SJSA1 (cell line): ENCODE measurements around the gene PLCL1. TPM values are rescaled to one million over a fixed set of nuclear protein-coding genes. Genes with fewer than 3 reads are reported as not detected.

Source experiments
- DNase-seq, 2 experiments: peaks; one replicate each; pipeline ENCODE4 v3.0.0-alpha.2; 2015 to 2020; ENCODE audit warnings: low spot score in 2 of 2, low read depth in 1 of 2
- H3K27ac ChIP-seq: fragments of 250-450 bp; sonication (Bioruptor Pico); 2 replicates; pipeline ENCODE4 v1.5.1; 2020; ENCODE audit warnings: mild to moderate bottlenecking, moderate library complexity
- H3K27me3 ChIP-seq: fragments of 250-450 bp; sonication (Bioruptor Pico); replicated peaks from 2 replicates; pipeline ENCODE4 v1.5.1; 2020; ENCODE audit warnings: mild to moderate bottlenecking, moderate library complexity
- H3K36me3 ChIP-seq: fragments of 250-450 bp; sonication (Bioruptor Pico); 2 replicates; pipeline ENCODE4 v1.5.1; 2020; ENCODE audit warnings: mild to moderate bottlenecking
- H3K4me1 ChIP-seq: fragments of 250-450 bp; sonication (Bioruptor Pico); replicated peaks from 2 replicates; pipeline ENCODE4 v1.6.1; 2021; ENCODE audit warnings: mild to moderate bottlenecking
- H3K4me3 ChIP-seq: fragments of 250-450 bp; sonication (Bioruptor Pico); 2 replicates; pipeline ENCODE4 v1.5.1; 2020; ENCODE audit warnings: mild to moderate bottlenecking
- H3K9me3 ChIP-seq: fragments of 250-450 bp; sonication (Bioruptor Pico); replicated peaks from 2 replicates; pipeline ENCODE4 v1.5.1; 2020; ENCODE audit warnings: mild to moderate bottlenecking
- total RNA-seq: library from RNA; depleted of rRNA; stranded (reverse); fragments of >200 nt; shearing (Covaris generic); gene quantifications from 2 replicates; pipeline ENCODE4 v1.2.3, GENCODE V29; 2014

PLCL1 gene
- total RNA-seq, 1 experiment from 2014 or later = 0.03 TPM

GRCh38 chr2:197990356-197990755, 186.0 kb downstream of the PLCL1 start:
- H3K4me3 ChIP-seq = no peak overlapping the region
- no peak overlapping the region for H3K27ac ChIP-seq
- H3K36me3 ChIP-seq = no peaks in the 10 kb centered on the region
- H3K27me3 ChIP-seq = no peaks in the 10 kb centered on the region
- no peak for DNase-seq
- H3K9me3 ChIP-seq = no peaks in the 10 kb centered on the region
- H3K4me1 ChIP-seq = no peaks in the 10 kb centered on the region

- no peaks in the 10 kb centered on the region for H3K4me1 ChIP-seq
- H3K4me3 ChIP-seq = no peak overlapping the region
- H3K36me3 ChIP-seq = no peaks in the 10 kb centered on the region
- no peaks in the 10 kb centered on the region for H3K9me3 ChIP-seq
- DNase-seq = no peak
- no peaks in the 10 kb centered on the region for H3K27me3 ChIP-seq
- H3K27ac ChIP-seq = no peak overlapping the region
Observed at GRCh38 chr2:197992482-197993133, 188.2 kb downstream of the PLCL1 start.

DNA sequence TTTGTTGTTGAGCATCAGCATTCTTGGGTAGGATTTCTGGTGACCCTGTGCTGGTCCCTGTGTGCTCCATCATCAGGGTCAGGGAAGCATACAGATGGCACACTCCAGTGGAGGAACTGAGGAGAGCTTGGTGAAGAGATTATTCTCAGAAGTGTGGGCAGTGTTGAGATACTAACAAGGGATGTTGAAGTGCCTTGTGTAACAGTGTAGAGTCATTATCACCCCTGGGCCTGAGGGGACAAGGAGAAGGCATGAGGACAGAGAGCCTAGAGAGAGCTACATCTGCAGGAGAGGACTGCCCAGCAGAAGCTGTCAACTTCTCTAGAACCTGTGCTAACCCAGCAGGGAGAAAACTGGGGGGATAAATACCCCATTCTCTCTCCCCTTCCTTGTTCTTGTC, 189.0 kb downstream of the PLCL1 start:
- no peaks in the 10 kb centered on the region for H3K4me1 ChIP-seq
- no peak overlapping the region for H3K27ac ChIP-seq
- no peaks in the 10 kb centered on the region for H3K36me3 ChIP-seq
- no peak for DNase-seq
- no peaks in the 10 kb centered on the region for H3K27me3 ChIP-seq
- no peak overlapping the region for H3K4me3 ChIP-seq
- no peaks in the 10 kb centered on the region for H3K9me3 ChIP-seq

DNA sequence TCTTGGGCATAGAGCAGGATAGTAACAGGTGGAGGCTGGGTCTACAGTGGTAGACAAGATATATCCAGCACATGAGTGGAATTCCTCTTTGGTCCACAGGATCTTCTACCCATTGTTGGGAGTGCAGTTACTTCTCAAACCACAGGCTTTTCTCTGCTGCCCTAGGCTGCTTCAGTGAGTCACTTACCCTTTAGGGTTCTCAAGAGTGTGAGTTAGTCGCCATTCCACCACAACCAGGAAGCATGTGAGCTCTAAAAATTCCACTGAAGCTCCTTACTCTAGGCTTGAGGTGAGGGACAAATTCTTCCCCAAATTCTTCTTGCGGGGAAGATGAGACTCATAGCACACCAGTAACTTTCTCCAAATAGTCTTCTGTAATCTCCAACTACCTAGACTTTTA, 189.4 kb downstream of the PLCL1 start:
- H3K36me3 ChIP-seq = no peaks in the 10 kb centered on the region
- H3K27me3 ChIP-seq = no peaks in the 10 kb centered on the region
- no peak for DNase-seq
- no peak overlapping the region for H3K4me3 ChIP-seq
- H3K27ac ChIP-seq = no peak overlapping the region
- no peaks in the 10 kb centered on the region for H3K4me1 ChIP-seq
- no peaks in the 10 kb centered on the region for H3K9me3 ChIP-seq

DNA sequence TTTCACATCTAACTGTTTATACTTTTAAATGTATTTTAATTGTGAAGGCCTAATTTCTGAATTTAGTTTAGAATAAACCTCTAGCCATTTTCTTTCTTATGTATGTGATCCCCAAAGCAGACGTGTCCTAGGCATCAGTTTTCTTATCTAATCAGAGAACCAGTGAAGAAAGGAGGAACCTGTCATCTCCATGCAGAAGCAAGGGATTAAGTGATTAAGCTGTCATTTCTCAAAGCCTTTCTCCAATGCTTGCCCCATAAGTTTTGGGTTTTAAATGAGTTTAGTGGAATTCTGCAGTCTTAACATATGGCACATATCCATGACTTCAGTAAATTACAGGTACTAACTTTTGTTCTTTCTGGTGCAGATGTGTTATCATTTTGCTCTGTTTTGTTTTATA, 190.4 kb downstream of the PLCL1 start:
- no peak overlapping the region for H3K4me3 ChIP-seq
- no peaks in the 10 kb centered on the region for H3K36me3 ChIP-seq
- no peak for DNase-seq
- H3K27me3 ChIP-seq = no peaks in the 10 kb centered on the region
- H3K27ac ChIP-seq = no peak overlapping the region
- no peaks in the 10 kb centered on the region for H3K9me3 ChIP-seq
- H3K4me1 ChIP-seq = no peaks in the 10 kb centered on the region

DNA sequence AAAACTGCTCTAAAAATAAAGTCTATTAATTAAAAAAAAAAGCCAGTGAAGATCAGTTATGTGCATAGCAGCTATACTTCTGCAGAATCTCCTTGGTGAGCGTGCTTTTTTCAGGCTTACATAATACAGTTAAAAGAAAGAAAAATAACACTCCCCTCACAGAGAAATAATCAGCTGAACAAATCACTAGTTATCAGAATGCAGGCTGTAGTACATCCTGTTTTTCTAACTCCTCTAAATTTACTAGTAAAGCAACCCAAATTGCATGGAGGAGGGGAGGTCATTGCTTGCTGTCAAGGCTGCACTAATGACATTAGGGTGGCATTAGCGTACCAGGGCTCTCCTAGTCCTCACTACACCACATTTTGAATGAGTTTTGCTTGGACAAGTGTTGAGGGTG, 192.2 kb downstream of the PLCL1 start:
- H3K36me3 ChIP-seq = no peaks in the 10 kb centered on the region
- no peaks in the 10 kb centered on the region for H3K27me3 ChIP-seq
- no peak for DNase-seq
- H3K9me3 ChIP-seq = no peaks in the 10 kb centered on the region
- no peak overlapping the region for H3K4me3 ChIP-seq
- no peaks in the 10 kb centered on the region for H3K4me1 ChIP-seq
- H3K27ac ChIP-seq = no peak overlapping the region

DNA sequence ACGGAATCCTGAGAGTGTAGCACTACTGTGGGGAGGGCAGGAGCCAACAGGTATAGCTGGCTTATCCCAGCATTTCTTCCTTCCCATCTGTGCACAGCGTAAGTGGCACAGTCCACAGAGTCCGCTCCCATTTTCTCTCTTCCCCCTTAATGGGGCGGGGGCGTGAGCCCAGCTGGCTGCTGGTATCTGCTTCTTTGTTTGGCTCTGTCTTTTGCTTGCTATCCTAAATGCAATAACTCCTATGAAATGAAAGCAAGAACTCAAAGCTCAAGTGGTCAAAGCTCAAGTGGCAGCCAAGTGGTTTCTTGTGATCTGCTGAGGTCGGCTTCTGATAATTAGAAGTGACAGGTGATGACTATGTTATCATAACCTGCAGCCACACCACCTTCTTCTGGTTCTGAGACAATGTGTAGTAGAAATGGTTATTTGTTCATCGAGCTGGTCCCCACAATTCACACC, 192.7 kb downstream of the PLCL1 start:
- Histone ChIP-seq H3K4me1 (no peaks in the 10 kb centered on the region), H3K27me3 (no peaks in the 10 kb centered on the region), H3K9me3 (no peaks in the 10 kb centered on the region), H3K27ac (no peak overlapping the region), H3K4me3 (no peak overlapping the region), H3K36me3 (no peaks in the 10 kb centered on the region)
- DNase-seq = no peak

- H3K9me3 ChIP-seq = no peaks in the 10 kb centered on the region
- H3K4me1 ChIP-seq = no peaks in the 10 kb centered on the region
- no peak overlapping the region for H3K27ac ChIP-seq
- DNase-seq = no peak
- H3K4me3 ChIP-seq = no peak overlapping the region
- no peaks in the 10 kb centered on the region for H3K36me3 ChIP-seq
- H3K27me3 ChIP-seq = no peaks in the 10 kb centered on the region
Observed at GRCh38 chr2:197998702-197999101, 194.3 kb downstream of the PLCL1 start.

DNA sequence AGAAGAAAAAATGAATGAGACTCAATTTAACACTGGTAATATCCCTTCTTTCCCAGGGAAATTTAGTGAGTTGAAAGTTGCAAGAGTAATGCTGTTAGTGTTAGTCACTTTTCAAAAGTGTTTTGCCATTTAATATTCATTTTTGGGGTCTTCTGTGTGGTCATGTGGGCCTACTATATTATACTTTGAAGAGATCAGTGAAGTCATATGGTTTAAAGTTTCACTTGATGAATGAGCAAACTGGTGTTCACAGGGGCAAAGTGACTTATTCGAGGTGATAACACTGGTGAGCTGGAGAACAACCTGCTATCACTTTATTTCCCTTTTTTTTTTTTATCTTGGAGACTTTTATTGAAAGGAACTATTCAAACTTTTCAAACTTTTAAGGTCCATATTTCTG, 196.0 kb downstream of the PLCL1 start:
- no peaks in the 10 kb centered on the region for H3K4me1 ChIP-seq
- H3K36me3 ChIP-seq = no peaks in the 10 kb centered on the region
- no peaks in the 10 kb centered on the region for H3K9me3 ChIP-seq
- no peak overlapping the region for H3K27ac ChIP-seq
- no peaks in the 10 kb centered on the region for H3K27me3 ChIP-seq
- H3K4me3 ChIP-seq = no peak overlapping the region
- no peak for DNase-seq

DNA sequence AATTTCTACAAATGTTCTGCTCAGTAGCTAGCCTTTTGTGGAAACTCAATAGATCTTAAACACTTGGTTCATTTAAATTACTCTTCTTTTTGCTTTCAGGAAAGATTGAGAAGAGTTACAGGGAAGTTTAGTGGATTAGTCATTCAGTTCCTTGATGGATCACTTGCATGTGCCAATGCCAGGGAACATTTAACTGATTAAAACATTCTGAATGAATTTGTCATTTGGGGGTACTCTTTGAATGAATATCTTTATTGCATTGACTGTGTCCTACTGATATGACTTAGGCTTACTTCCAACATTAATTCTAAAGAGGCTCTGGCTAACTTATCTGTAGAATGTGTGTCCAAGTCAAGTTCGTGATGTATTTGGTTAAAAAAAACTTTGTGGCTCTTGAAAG, 199.8 kb downstream of the PLCL1 start:
- H3K4me3 ChIP-seq = no peak overlapping the region
- no peaks in the 10 kb centered on the region for H3K9me3 ChIP-seq
- H3K36me3 ChIP-seq = no peaks in the 10 kb centered on the region
- DNase-seq = no peak
- H3K27ac ChIP-seq = no peak overlapping the region
- H3K4me1 ChIP-seq = no peaks in the 10 kb centered on the region
- no peaks in the 10 kb centered on the region for H3K27me3 ChIP-seq

DNA sequence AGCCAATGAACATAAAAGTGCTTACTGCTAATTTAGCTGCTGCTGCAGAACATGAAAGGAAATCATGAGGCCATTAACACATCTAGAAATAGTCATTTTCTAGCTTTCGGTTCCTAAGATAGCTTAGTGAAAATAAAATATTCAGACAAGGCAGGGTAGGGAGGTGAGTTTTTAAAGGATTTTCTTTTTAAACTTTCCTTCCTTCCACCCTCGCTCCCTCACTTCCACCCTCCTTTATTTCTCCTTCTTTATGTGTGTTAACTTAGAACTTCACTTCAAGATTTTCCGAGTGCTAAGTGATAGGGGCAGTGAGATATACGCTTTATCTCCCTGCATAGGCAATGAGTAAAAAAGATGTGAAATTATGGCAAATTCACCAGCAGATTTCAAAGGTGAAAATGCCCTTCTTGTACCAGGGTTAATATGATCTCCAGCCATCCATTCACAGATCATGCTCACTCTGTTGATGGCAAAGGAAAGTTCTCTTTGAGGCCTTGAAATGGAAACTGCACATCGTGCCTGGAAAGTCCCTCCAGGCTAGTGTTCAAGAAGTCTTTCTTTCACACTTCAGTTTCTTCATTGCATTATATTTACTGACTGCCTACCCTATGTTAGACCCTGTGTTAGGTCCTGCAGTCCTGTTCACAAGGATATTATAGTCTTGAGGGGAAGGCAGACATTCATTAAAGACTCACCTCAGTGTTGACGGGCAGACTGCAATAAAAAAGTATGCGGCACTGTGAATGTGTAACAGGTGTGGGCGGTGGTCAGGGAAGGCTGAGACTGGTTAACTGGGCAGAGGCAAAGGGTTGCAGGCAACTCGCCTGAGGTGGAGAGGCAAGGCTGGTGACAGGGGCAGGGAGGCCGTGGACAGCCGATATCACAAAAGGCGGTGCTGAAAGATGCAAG, 200.8 kb downstream of the PLCL1 start:
- Histone ChIP-seq H3K36me3 (no peaks in the 10 kb centered on the region), H3K4me1 (no peaks in the 10 kb centered on the region), H3K4me3 (no peak overlapping the region), H3K9me3 (no peaks in the 10 kb centered on the region), H3K27ac (no peak overlapping the region), H3K27me3 (no peaks in the 10 kb centered on the region)
- no peak for DNase-seq

DNA sequence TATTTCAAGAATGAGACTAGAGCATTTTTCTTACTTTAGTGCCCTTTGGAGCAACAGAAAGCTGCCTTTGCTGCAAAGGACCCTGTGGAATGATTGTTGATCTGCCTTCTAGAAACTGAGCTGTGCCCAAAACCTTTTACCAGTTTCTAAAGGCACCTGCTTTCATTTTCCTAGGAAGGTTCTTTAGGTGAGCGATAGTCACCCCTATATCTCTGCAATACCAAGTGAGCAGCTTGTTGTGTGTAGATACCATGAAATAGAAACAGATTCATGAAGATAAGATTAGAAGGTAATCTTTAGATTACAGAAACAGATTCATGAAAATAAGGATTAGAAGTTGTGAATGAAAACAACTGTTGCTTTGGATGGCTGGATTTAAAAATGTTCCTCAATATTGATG, 202.3 kb downstream of the PLCL1 start:
- Histone ChIP-seq H3K27ac (no peak overlapping the region), H3K36me3 (no peaks in the 10 kb centered on the region), H3K9me3 (no peaks in the 10 kb centered on the region), H3K27me3 (no peaks in the 10 kb centered on the region), H3K4me1 (no peaks in the 10 kb centered on the region), H3K4me3 (no peak overlapping the region)
- DNase-seq = no peak

GRCh38 chr2:198008230-198008629, 203.8 kb downstream of the PLCL1 start:
- Histone ChIP-seq H3K27me3 (no peaks in the 10 kb centered on the region), H3K9me3 (no peaks in the 10 kb centered on the region), H3K36me3 (no peaks in the 10 kb centered on the region), H3K4me1 (no peaks in the 10 kb centered on the region), H3K27ac (no peak overlapping the region), H3K4me3 (no peak overlapping the region)
- DNase-seq = no peak

GRCh38 chr2:198012025-198012424, 207.6 kb downstream of the PLCL1 start:
- Histone ChIP-seq H3K27ac (no peak overlapping the region), H3K4me1 (no peaks in the 10 kb centered on the region), H3K4me3 (no peak overlapping the region), H3K36me3 (no peaks in the 10 kb centered on the region), H3K9me3 (no peaks in the 10 kb centered on the region), H3K27me3 (no peaks in the 10 kb centered on the region; the same call in 1 of the 2 replicates)
- no peak for DNase-seq
